ENCODE results near the gene PEX11A.

PEX11A gene

GRCh38 chr15:89673165-89673512 lies 17.4 kb downstream of the PEX11A start:
- Histone ChIP-seq H3K4me1 (ENCODE audit: control insufficient read depth, insufficient read depth, low read length) (no peaks in the 10 kb centered on the region), H3K36me3 (ENCODE audit: control insufficient read depth in 2 of 2, insufficient read depth in 1 of 2, low read length in 2 of 2) (no peaks in the 10 kb centered on the region), H3K4me3 (ENCODE audit: low read depth, low read length) (no peak overlapping the region), H3K9me3 (ENCODE audit: control insufficient read depth, insufficient read depth, low read depth, low read length) (no peaks in the 10 kb centered on the region), H3K27ac (ENCODE audit: extremely low read depth, low read depth, low read length) (no peak overlapping the region)
- ChIA-PET POLR2A (interaction anchor here (0.8 kb wide), 1 partner anchor 98 kb away, joined by 4 read pairs; the partner anchor contains the start of gene TICRR), CTCF (interaction anchor here (0.5 to 5.0 kb wide), 13 partner anchors 8 to 98 kb away, joined by 3 to 31 read pairs (median 4); partner anchors contain the start of gene TICRR)
- TF ChIP-seq ZBTB6 (tag by site-specific recombination; IDR thresholded peaks at IDR 0.05) (no peak), ZSCAN18 (tag by site-specific recombination; IDR thresholded peaks at IDR 0.05) (no peak), ZBTB20 (tag by site-specific recombination; IDR thresholded peaks at IDR 0.05) (no peak), ZNF335 (tag by site-specific recombination; conservative IDR thresholded peaks at IDR 0.05) (0 out of 2 replicates have a peak, but pooled peaks have one; percentile 12), WT1 (tag by site-specific recombination; IDR thresholded peaks at IDR 0.05) (no peak), ZNF654 (tag by site-specific recombination; IDR thresholded peaks at IDR 0.05; ENCODE audit: low read depth) (no peak), PRDM6 (tag by site-specific recombination; IDR thresholded peaks at IDR 0.05) (no peak), ZFP69B (tag by site-specific recombination; IDR thresholded peaks at IDR 0.05) (no peak), ZNF140 (tag by site-specific recombination; IDR thresholded peaks at IDR 0.05) (no peak), ZFP37 (tag by site-specific recombination; IDR thresholded peaks at IDR 0.05) (no peak), ZNF366 (tag by site-specific recombination; conservative IDR thresholded peaks at IDR 0.05) (no peak), KLF10 (tag by site-specific recombination; IDR thresholded peaks at IDR 0.05) (no peak), SCRT2 (tag by site-specific recombination; IDR thresholded peaks at IDR 0.05) (no peak), CTCF (tag by site-specific recombination; IDR thresholded peaks at IDR 0.05) (peak; percentile 46)

- POLR2A ChIA-PET = no interaction called here
These were observed 18.1 kb downstream of the PEX11A start for GRCh38 chr15:89672221-89673164.

More at GRCh38 chr15:89672221-89673164, 18.1 kb downstream of the PEX11A start:
- Histone ChIP-seq H3K36me3 (ENCODE audit: control insufficient read depth in 2 of 2, insufficient read depth in 1 of 2, low read length in 2 of 2) (no peaks in the 10 kb centered on the region), H3K9me3 (ENCODE audit: control insufficient read depth, insufficient read depth, low read depth, low read length) (no peaks in the 10 kb centered on the region), H3K4me1 (ENCODE audit: control insufficient read depth, insufficient read depth, low read length) (no peaks in the 10 kb centered on the region), H3K27ac (ENCODE audit: extremely low read depth, low read depth, low read length) (no peak overlapping the region), H3K4me3 (ENCODE audit: low read depth, low read length) (no peak overlapping the region)
- TF ChIP-seq ZNF639 (tag by site-specific recombination; IDR thresholded peaks at IDR 0.05) (no peak), ZNF580 (tag by site-specific recombination; IDR thresholded peaks at IDR 0.05) (no peak), ZNF335 (tag by site-specific recombination; conservative IDR thresholded peaks at IDR 0.05) (peak; percentile 43; the same call in 1 of the 2 replicates), GLI2 (tag by site-specific recombination; IDR thresholded peaks at IDR 0.05; ENCODE audit: borderline replicate concordance, low read depth) (no peak), ZFP3 (tag by site-specific recombination; IDR thresholded peaks at IDR 0.05; ENCODE audit: low read depth) (no peak), ZNF48 (tag by site-specific recombination; IDR thresholded peaks at IDR 0.05) (no peak), ZNF645 (tag by site-specific recombination; IDR thresholded peaks at IDR 0.05) (no peak), ZNF266 (tag by site-specific recombination; IDR thresholded peaks at IDR 0.05; ENCODE audit: low read depth) (no peak), HOXC10 (CRISPR knock-in tag; IDR thresholded peaks at IDR 0.05) (no peak)
- CTCF ChIA-PET = interaction anchor here (0.5 to 5.0 kb wide), 13 partner anchors 9 to 97 kb away, joined by 3 to 31 read pairs (median 4); partner anchors contain the start of gene TICRR

All from HEK293 (cell line).